H1 (cell line): Measurements from ENCODE around the gene PRDX5.
"Not testable (repeated sequence)": the region's sequence is repeated elsewhere in the genome, so short reads cannot be mapped to it uniquely, and the experiment has no call there.

Experiments used
- EZH2 ChIP-seq: fragments of 200-600 bp; sonication (generic); IDR thresholded peaks from 2 replicates; pipeline ENCODE4 v1.7.1; 2012; ENCODE audit warnings: low read depth, mild to moderate bottlenecking, moderate library complexity, low read length, inconsistent platforms; ENCODE audit not compliant: severe bottlenecking
- POLR2A ChIP-seq, 2 experiments: IDR thresholded peaks; 1 replicate in 1 of 2; 2 replicates in 1 of 2; pipeline ENCODE4 v1.6.1; 2011; ENCODE audit warnings: low read depth in 2 of 2, low read length in 2 of 2, mild to moderate bottlenecking in 2 of 2; ENCODE audit errors: control extremely low read depth in 1 of 2
- POLR2AphosphoS5 ChIP-seq: IDR thresholded peaks from 2 replicates; pipeline ENCODE4 v1.6.1; 2011; ENCODE audit warnings: low read depth, low read length
- RNF2 ChIP-seq: fragments of 200-900, 300-1000 bp; sonication (generic); IDR thresholded peaks from 2 replicates; pipeline ENCODE4 v1.7.1; 2016; ENCODE audit warnings: borderline replicate concordance, low read depth, mild to moderate bottlenecking, antibody characterized with exemption, low read length; ENCODE audit not compliant: poor library complexity, severe bottlenecking; ENCODE audit errors: missing control alignments
- TF ChIP-seq, protein P1 (sequence below), 3 experiments: IDR thresholded peaks; 1 replicate in 2 of 3; 2 replicates in 1 of 3; pipeline versions ENCODE4 v1.5.1 to v1.6.1; 2011; ENCODE audit warnings: low read length in 3 of 3, mild to moderate bottlenecking in 3 of 3, inconsistent platforms in 2 of 3, low read depth in 1 of 3, moderate library complexity in 1 of 3; ENCODE audit not compliant: insufficient read depth in 1 of 3; ENCODE audit errors: control extremely low read depth in 1 of 3

DNA sequence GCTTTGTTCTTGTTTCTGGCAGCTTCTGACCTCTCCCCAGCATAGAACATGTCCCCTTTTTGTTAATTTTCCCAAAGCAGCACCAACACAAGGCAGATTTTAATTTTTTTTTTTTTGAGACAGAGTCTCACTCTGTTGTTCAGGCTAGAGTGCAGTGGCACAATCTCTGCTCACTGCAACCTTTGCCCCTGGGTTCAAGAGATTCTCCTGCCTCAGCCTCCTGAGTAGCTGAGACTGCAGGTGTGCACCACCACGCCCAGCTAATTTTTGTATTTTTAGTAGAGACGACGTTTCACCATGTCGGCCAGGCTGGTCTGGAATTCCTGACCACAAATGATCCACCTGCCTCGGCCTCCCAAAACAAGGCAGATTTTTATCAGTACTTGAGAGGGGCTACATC is 10.1 kb upstream of the PRDX5 start:
- TF ChIP-seq, protein P1, sequence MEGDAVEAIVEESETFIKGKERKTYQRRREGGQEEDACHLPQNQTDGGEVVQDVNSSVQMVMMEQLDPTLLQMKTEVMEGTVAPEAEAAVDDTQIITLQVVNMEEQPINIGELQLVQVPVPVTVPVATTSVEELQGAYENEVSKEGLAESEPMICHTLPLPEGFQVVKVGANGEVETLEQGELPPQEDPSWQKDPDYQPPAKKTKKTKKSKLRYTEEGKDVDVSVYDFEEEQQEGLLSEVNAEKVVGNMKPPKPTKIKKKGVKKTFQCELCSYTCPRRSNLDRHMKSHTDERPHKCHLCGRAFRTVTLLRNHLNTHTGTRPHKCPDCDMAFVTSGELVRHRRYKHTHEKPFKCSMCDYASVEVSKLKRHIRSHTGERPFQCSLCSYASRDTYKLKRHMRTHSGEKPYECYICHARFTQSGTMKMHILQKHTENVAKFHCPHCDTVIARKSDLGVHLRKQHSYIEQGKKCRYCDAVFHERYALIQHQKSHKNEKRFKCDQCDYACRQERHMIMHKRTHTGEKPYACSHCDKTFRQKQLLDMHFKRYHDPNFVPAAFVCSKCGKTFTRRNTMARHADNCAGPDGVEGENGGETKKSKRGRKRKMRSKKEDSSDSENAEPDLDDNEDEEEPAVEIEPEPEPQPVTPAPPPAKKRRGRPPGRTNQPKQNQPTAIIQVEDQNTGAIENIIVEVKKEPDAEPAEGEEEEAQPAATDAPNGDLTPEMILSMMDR (IDR thresholded peaks at IDR 0.05; ENCODE audit: control extremely low read depth in 1 of 3, insufficient read depth in 1 of 3, low read depth in 1 of 3, low read length in 3 of 3): not testable (repeated sequence)
- not testable (repeated sequence) for TF ChIP-seq POLR2AphosphoS5; POLR2A (IDR thresholded peaks at IDR 0.05; ENCODE audit: control extremely low read depth in 1 of 2, low read depth in 2 of 2, low read length in 2 of 2); RNF2; EZH2
